NCI-H1436 treated with DMSO at 0.1 percent for 48 hours (cell line): Measurements from ENCODE around the gene PITX3.
A peak's percentile ranks its signal among the peaks of the same experiment; 100 is the strongest.
"Not testable (repeated sequence)": the region's sequence is repeated elsewhere in the genome, so short reads cannot be mapped to it uniquely, and the experiment has no call there.

Experiments
- DNase-seq: peaks from one replicate; lab custom pipeline; 2025; lab: John Stamatoyannopoulos, UW

Gene PITX3

GRCh38 chr10:102255404-102255803 is 14.1 kb upstream of the PITX3 start:
- DNase-seq, result no peak

GRCh38 chr10:102254426-102254825 is 13.1 kb upstream of the PITX3 start:
- DNase-seq, result no peak

DNA sequence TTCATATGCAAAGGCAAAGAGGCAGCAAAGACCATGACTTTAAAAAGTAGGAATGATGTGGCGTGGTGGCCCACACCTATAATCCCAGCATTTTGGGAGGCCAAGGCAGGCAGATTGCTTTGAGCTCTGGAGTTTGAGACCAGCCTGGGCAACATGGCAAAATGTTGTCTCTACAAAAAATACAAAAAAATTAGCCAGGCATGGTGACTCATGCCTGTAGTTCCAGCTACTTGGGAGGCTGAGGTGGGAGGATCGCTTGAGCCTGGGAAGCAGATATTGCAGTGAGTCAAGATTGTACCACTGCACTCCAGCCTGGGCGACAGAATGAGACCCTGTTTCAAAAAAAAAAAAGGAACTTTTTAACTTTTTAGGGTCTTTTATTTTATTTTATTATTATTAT is 11.2 kb upstream of the PITX3 start:
- DNase-seq, result not testable (repeated sequence)

- DNase-seq, result no peak
Measured at GRCh38 chr10:102247734-102248133, 6.4 kb upstream of the PITX3 start.

- DNase-seq, result no peak
Measured at GRCh38 chr10:102246261-102246660, 4.9 kb upstream of the PITX3 start.

- DNase-seq, result no peak
Measured at GRCh38 chr10:102245932-102246251, 4.6 kb upstream of the PITX3 start.

DNA sequence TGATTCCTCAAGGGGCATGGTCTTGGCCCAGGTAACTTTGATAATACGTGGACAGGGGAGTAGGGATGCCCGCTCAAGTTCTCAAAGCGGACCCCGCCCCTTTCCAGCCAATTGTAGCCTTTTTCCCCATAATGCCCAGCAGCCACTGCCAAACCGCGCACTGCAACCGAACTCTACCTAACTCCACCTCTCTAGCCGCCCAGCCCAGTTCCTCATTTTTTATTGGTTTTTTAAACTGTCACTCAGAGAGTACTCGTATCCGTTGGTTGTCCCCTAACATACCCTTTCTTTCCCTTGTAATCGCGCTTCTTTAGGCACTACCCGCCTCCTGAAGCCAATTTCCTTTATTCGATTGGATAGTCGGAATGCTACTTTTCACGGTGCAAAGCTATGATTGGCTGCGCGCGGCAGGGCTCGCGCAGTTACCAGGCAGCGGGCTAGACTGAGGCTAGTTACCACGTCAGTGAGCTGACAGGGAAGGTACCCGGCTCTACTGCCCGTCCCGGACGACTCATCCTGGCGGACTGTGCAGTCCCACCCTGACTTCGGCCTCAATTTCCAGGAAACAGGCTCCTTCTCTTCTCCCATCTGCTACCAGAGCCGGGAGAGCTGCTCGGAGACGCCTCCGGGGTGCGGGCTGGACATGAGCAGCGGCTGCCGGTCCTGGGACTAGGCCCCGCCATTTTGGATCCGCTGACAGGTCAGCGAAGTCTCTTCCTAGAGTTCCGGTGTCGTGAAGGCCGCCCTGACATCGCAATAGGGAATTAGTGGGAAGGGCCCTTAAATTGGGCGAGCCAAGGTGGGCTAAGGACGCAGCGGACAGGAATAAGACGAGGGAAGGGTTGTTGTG is 4.0 kb upstream of the PITX3 start, which contains the start of gene GBF1:
Gene GBF1 (plus strand): TSS at position 451 of the 850 bp plus-strand sequence. CDS start 13,407 bp downstream, outside the sequence.
- DNase-seq, result peak; percentile 99

GRCh38 chr10:102243309-102243708 is 2.0 kb upstream of the PITX3 start:
- DNase-seq, result no peak

GRCh38 chr10:102242118-102242485 is 790 bp upstream of the PITX3 start:
- DNase-seq, result no peak

DNA sequence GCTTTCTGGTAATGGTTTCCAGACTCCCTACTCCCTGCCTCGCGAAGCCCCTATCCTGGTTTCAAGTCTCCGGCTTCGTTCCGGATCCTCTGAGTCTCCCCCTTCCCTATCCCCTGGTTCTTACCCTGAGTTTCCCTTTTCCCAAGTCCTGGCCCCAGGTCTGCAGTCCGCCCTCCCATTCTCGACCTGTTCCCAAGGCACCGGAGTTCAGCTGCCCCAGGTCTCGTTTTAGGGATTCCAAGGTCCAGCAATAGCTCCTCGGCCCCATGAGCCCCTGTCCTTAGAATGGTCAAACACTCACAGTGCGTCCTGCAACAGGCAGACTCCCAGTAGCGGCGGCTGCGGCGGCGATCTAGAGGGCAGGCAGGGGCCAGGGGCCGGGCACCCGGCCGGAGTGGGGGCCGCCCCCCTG is 274 bp downstream of the PITX3 start:
- DNase-seq, result no peak

DNA sequence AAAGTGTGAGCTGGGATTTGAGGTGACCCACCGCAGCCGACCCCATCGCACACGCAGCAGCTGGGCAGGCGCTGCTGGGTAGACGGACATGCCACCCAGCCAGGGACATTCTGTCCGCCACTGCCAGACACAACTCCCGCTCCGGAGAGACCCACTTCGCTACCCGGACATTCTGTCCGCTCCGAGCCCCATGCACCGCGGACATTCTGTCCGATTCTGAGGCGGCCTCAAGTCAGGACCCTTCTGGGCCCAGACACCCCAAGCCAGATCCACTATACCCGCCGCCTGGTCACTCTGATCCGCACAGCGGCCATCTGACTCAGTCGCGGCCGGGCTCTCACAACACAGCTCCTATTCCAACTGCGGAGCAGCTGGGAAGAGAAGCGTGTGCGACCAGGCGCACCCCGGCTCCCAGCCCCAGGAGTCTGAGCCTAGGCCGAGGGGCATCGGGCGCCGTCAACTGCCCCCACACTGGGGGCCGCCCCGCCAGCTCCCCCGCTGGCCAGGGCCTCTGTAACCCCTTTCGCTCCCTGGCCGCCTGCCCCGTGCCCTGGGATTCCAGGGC is 763 bp downstream of the PITX3 start:
- no peak for DNase-seq

GRCh38 chr10:102237711-102238252 is 3.5 kb downstream of the PITX3 start:
- DNase-seq, result no peak

- no peak for DNase-seq
Measured at GRCh38 chr10:102236006-102236405, 5.3 kb downstream of the PITX3 start.

DNA sequence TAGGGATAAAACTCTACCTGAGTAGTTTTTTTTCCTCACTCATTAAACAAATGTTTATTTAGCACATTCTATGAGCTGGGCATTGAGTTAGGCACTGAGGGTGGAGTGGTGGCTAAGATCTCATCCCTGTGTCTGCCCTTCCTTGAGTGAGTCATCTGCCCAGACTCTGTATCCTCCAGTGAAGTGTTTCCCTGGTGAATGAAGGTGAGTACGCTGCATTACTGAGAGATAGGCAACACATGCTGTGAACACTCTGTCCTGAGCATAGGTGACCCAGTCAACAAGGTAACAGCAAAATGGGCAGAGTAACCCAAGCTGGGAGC is 5.8 kb downstream of the PITX3 start:
- DNase-seq, result no peak

GRCh38 chr10:102234888-102235597 is 6.3 kb downstream of the PITX3 start:
- no peak for DNase-seq

DNA sequence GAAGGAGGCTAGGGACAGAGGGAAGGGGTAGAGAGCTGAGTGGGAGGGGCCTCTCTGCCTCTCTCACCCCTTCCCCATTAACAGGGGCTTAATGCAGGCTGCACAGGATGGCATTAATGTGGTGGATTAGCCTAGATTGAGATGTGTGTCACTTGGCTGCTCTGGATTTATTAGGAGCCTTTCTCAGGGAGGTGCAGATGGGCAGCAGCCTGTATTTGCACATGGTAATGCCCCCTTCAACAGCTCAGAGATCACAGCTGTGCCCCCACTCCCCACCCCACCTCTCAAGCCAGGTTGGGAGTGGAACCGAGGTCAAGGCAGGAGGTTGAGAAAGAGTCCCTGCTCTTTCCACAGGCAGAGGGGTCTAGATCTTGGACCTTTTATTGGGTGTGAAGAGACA is 7.3 kb downstream of the PITX3 start:
- DNase-seq, result no peak

DNA sequence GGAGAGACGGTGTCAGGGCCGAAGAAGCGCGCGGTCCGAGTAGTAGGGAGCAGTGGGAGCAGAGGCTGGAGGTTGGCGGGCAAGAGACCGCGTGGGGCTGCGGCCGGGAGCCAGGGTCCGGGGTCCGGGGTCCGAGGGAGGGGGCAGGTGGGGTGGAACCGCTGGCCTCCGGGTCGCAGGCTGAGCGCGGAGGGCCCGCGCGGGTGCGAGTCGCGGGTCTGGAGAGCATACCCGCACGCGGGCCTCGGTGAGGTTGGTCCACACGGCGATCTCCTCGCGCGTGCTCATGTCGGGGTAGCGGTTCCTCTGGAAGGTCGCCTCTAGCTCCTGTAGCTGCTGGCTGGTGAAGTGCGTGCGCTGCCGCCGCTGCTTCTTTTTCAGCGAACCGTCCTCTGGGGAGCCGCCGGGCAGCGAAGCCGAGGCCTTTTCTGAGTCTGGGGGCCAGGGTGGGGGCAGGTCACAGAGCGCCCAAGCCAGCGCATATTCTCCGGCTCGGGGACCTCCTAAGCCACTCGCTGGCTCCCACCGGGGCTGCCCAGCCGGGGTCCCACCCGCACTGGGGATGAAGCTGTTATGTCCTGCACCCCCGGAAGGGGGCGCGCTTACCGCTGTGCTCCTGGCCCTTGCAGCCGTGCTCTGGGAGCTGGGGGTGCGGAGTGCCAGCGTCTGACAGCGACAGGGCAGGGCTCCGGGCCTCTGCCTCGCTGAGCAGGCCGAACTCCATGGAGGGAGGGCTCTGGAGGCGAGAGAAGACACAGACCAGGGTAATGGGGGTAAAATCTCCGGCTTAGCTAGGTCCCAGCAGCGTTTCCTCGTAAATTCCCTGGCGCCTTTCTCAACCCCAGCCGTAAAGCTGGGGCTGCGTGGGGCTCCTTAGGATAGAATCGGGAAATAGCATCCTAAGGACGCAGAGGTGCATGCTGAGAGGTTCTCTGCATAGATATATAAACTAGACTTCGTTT is 9.7 kb downstream of the PITX3 start:
- DNase-seq, result no peak

GRCh38 chr10:102230861-102231356 is 10.4 kb downstream of the PITX3 start:
- no peak for DNase-seq

DNA sequence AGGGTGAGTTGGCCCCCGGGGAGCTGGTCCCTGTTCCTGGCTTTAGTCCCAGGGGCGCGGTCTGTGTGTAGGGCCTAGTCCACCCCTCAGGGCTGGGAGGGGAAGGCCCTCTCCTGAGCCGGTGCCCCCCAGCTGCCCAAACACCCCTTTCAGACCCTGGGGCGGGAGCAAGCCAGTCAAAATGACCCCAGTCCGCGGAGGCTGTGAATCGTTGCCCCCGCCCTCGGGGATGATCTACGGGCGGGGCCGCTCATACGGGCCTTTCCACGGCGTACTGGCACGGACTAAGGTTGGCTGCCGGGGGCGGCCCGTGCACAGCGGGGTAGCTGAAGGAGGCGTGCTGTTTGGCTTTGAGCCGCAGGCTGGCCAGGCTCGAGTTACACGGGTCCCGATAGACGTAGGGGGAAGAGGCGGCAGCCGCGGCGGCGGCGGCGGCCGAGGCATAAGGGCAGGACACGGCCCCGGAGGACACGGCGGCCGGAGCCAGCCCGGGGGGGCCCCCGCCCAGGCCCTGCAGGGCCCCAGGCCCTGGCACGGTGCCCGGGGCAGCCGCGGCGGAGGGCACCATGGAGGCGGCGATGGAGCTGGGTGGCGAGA is 10.9 kb downstream of the PITX3 start:
- DNase-seq, result no peak

- DNase-seq, result no peak
Measured at GRCh38 chr10:102229810-102230263, 11.5 kb downstream of the PITX3 start.

- no peak for DNase-seq
Measured at GRCh38 chr10:102227050-102227449, 14.3 kb downstream of the PITX3 start.
